ENCODE measurements around the gene TLL2. TPM values are rescaled to one million over a fixed set of nuclear protein-coding genes. Genes with fewer than 3 reads are reported as not detected.

The TLL2 gene
- total and polyA plus RNA-seq, 7 donors = 0.22 to 0.64 (median 0.32) TPM

- TF ChIP-seq CTCF (IDR thresholded peaks at IDR 0.05) = no peak
- 43 to 48% (median 45%) methylated on average over 5 of the region's 5 CpGs for WGBS, 3 donors
- DNase-seq = no peak
- Histone ChIP-seq H3K4me3 (no peak overlapping the region), H3K9me3 (no peaks in the 10 kb centered on the region), H3K36me3 (ENCODE audit: insufficient read depth in 1 of 2, low read depth in 1 of 2) (no peaks in the 10 kb centered on the region), H3K4me1 (peaks cover 13% of the 10 kb centered on the region), H3K27ac (no peak overlapping the region), H3K27me3 (ENCODE audit: insufficient read depth in 3 of 3, low read length in 2 of 3) (peaks cover 0 to 2% (median 0%) of the 10 kb centered on the region in 3 donors)
- peak in 1 of 4 donors; percentile 3 for ATAC-seq
- intact Hi-C loops (cut with DNase I) = loop anchor here (5.0 to 10.0 kb wide), 5 partner anchors 123 to 638 kb away; partner anchors contain the start of genes LCOR (in 1 of the 2) and TLL2 (in 1 of the 2)
Measured at GRCh38 chr10:96389785-96390184, 123.9 kb downstream of the TLL2 start.

- ATAC-seq (no peak), DNase-seq (no peak)
- peaks cover 13% of the 10 kb centered on the region for H3K4me1 ChIP-seq
- intact Hi-C loops (cut with DNase I) = no loop called here
- no peak for TF ChIP-seq CTCF (IDR thresholded peaks at IDR 0.05)
- H3K36me3 ChIP-seq (ENCODE audit: insufficient read depth in 1 of 2, low read depth in 1 of 2) = no peaks in the 10 kb centered on the region
- H3K27me3 ChIP-seq (ENCODE audit: insufficient read depth in 3 of 3, low read length in 2 of 3) = peaks cover 0 to 2% (median 0%) of the 10 kb centered on the region in 3 donors
- WGBS, 3 donors = 78 to 82% (median 82%) methylated on average over 7 of the region's 7 CpGs
- no peak overlapping the region for H3K4me3 ChIP-seq
- no peaks in the 10 kb centered on the region for H3K9me3 ChIP-seq
- no peak overlapping the region for H3K27ac ChIP-seq
Measured at GRCh38 chr10:96387601-96388000, 126.1 kb downstream of the TLL2 start.

- Histone ChIP-seq H3K27ac (no peak overlapping the region), H3K4me1 (peaks cover 13% of the 10 kb centered on the region), H3K9me3 (no peaks in the 10 kb centered on the region), H3K4me3 (no peak overlapping the region), H3K27me3 (ENCODE audit: insufficient read depth in 3 of 3, low read length in 2 of 3) (peaks cover 0 to 2% (median 0%) of the 10 kb centered on the region in 3 donors), H3K36me3 (ENCODE audit: insufficient read depth in 1 of 2, low read depth in 1 of 2) (no peaks in the 10 kb centered on the region)
- no peak for DNase-seq
- ATAC-seq = no peak
- intact Hi-C loops (cut with DNase I) = no loop called here
- TF ChIP-seq CTCF (IDR thresholded peaks at IDR 0.05) = no peak
- WGBS, 3 donors = 79 to 84% (median 81%) methylated on average over 2 of the region's 2 CpGs
Measured at GRCh38 chr10:96387161-96387560, 126.6 kb downstream of the TLL2 start.

GRCh38 chr10:96384506-96384905 lies 129.2 kb downstream of the TLL2 start:
- 76 to 79% (median 78%) methylated on average over 25 of the region's 25 CpGs for WGBS, 3 donors
- no peak for ATAC-seq
- H3K36me3 ChIP-seq (ENCODE audit: insufficient read depth in 1 of 2, low read depth in 1 of 2) = no peaks in the 10 kb centered on the region
- TF ChIP-seq CTCF (IDR thresholded peaks at IDR 0.05) = no peak
- no peak overlapping the region for H3K27ac ChIP-seq
- no peaks in the 10 kb centered on the region for H3K9me3 ChIP-seq
- peaks cover 0 to 2% (median 0%) of the 10 kb centered on the region in 3 donors for H3K27me3 ChIP-seq (ENCODE audit: insufficient read depth in 3 of 3, low read length in 2 of 3)
- no peak for DNase-seq
- intact Hi-C loops (cut with DNase I) = no loop called here
- peaks cover 1% of the 10 kb centered on the region for H3K4me1 ChIP-seq
- no peak overlapping the region for H3K4me3 ChIP-seq

GRCh38 chr10:96380821-96381220 lies 132.9 kb downstream of the TLL2 start:
- no peaks in the 10 kb centered on the region for H3K4me1 ChIP-seq
- no peaks in the 10 kb centered on the region for H3K27me3 ChIP-seq (ENCODE audit: insufficient read depth in 3 of 3, low read length in 2 of 3)
- intact Hi-C loops (cut with DNase I) = no loop called here
- ATAC-seq (no peak), DNase-seq (no peak)
- H3K27ac ChIP-seq = no peak overlapping the region
- no peak overlapping the region for H3K4me3 ChIP-seq
- 90 to 96% (median 93%) methylated on average over 7 of the region's 7 CpGs for WGBS, 3 donors
- H3K9me3 ChIP-seq = no peaks in the 10 kb centered on the region
- no peaks in the 10 kb centered on the region for H3K36me3 ChIP-seq (ENCODE audit: insufficient read depth in 1 of 2, low read depth in 1 of 2)
- no peak for TF ChIP-seq CTCF (IDR thresholded peaks at IDR 0.05)
